Measurements from ENCODE around the gene ERFE. TPM values are rescaled to one million over a fixed set of nuclear protein-coding genes. Genes with fewer than 3 reads are reported as not detected.

Gene ERFE
- total RNA-seq, 1 experiment from 2014 or later = 24.6 TPM

GRCh38 chr2:238123218-238123971 lies 35.4 kb upstream of the ERFE start:
- peaks cover 4% of the 10 kb centered on the region for H3K9me3 ChIP-seq
- H3K27me3 ChIP-seq = no peaks in the 10 kb centered on the region
- H3K36me3 ChIP-seq = no peaks in the 10 kb centered on the region
- DNase-seq = no peak
- no peak overlapping the region for H3K4me3 ChIP-seq

GRCh38 chr2:238123991-238124470 lies 34.7 kb upstream of the ERFE start:
- Histone ChIP-seq H3K9me3 (peaks cover 4% of the 10 kb centered on the region), H3K4me3 (no peak overlapping the region), H3K27me3 (no peaks in the 10 kb centered on the region), H3K36me3 (no peaks in the 10 kb centered on the region)
- DNase-seq = no peak

GRCh38 chr2:238124488-238125126 lies 34.2 kb upstream of the ERFE start:
- DNase-seq = no peak
- Histone ChIP-seq H3K4me3 (no peak overlapping the region), H3K9me3 (peaks cover 4% of the 10 kb centered on the region), H3K36me3 (no peaks in the 10 kb centered on the region), H3K27me3 (no peaks in the 10 kb centered on the region)

- Histone ChIP-seq H3K4me3 (no peak overlapping the region), H3K27me3 (no peaks in the 10 kb centered on the region), H3K9me3 (peaks cover 4% of the 10 kb centered on the region), H3K36me3 (no peaks in the 10 kb centered on the region)
- no peak for DNase-seq
These were observed 33.5 kb upstream of the ERFE start for GRCh38 chr2:238125127-238125885.

- no peak for DNase-seq
- Histone ChIP-seq H3K36me3 (no peaks in the 10 kb centered on the region), H3K27me3 (no peaks in the 10 kb centered on the region), H3K9me3 (peaks cover 4% of the 10 kb centered on the region), H3K4me3 (no peak overlapping the region)
These were observed 32.4 kb upstream of the ERFE start for GRCh38 chr2:238126338-238126737.

GRCh38 chr2:238126775-238127164 lies 32.0 kb upstream of the ERFE start:
- no peak overlapping the region for H3K4me3 ChIP-seq
- H3K9me3 ChIP-seq = peaks cover 4% of the 10 kb centered on the region
- DNase-seq = no peak
- H3K36me3 ChIP-seq = no peaks in the 10 kb centered on the region
- no peaks in the 10 kb centered on the region for H3K27me3 ChIP-seq

GRCh38 chr2:238127165-238128060 lies 31.4 kb upstream of the ERFE start:
- no peak for DNase-seq
- H3K36me3 ChIP-seq = no peaks in the 10 kb centered on the region
- peaks cover 4% of the 10 kb centered on the region for H3K9me3 ChIP-seq
- no peak overlapping the region for H3K4me3 ChIP-seq
- H3K27me3 ChIP-seq = no peaks in the 10 kb centered on the region

- Histone ChIP-seq H3K36me3 (no peaks in the 10 kb centered on the region), H3K9me3 (peaks cover 4% of the 10 kb centered on the region), H3K4me3 (no peak overlapping the region), H3K27me3 (no peaks in the 10 kb centered on the region)
- DNase-seq = no peak
These were observed 30.7 kb upstream of the ERFE start for GRCh38 chr2:238128061-238128440.

GRCh38 chr2:238128534-238129001 lies 30.2 kb upstream of the ERFE start:
- no peaks in the 10 kb centered on the region for H3K36me3 ChIP-seq
- peaks cover 4% of the 10 kb centered on the region for H3K9me3 ChIP-seq
- H3K4me3 ChIP-seq = no peak overlapping the region
- no peak for DNase-seq
- no peaks in the 10 kb centered on the region for H3K27me3 ChIP-seq

GRCh38 chr2:238129166-238130010 lies 29.4 kb upstream of the ERFE start:
- H3K36me3 ChIP-seq = no peaks in the 10 kb centered on the region
- no peaks in the 10 kb centered on the region for H3K27me3 ChIP-seq
- no peak overlapping the region for H3K4me3 ChIP-seq
- H3K9me3 ChIP-seq = peaks cover 4% of the 10 kb centered on the region
- DNase-seq = no peak

- H3K9me3 ChIP-seq = peaks cover 4% of the 10 kb centered on the region
- no peaks in the 10 kb centered on the region for H3K36me3 ChIP-seq
- DNase-seq = no peak
- no peaks in the 10 kb centered on the region for H3K27me3 ChIP-seq
- no peak overlapping the region for H3K4me3 ChIP-seq
These were observed 28.6 kb upstream of the ERFE start for GRCh38 chr2:238130111-238130695.

- no peak overlapping the region for H3K4me3 ChIP-seq
- no peak for DNase-seq
These were observed 27.8 kb upstream of the ERFE start for GRCh38 chr2:238130696-238131628.

GRCh38 chr2:238131761-238132462 lies 26.9 kb upstream of the ERFE start:
- H3K36me3 ChIP-seq = no peaks in the 10 kb centered on the region

More at GRCh38 chr2:238130696-238131628, 27.8 kb upstream of the ERFE start:
- Histone ChIP-seq H3K27me3 (no peaks in the 10 kb centered on the region), H3K36me3 (no peaks in the 10 kb centered on the region), H3K9me3 (peaks cover 4% of the 10 kb centered on the region)

More at GRCh38 chr2:238131761-238132462, 26.9 kb upstream of the ERFE start:
- Histone ChIP-seq H3K27me3 (no peaks in the 10 kb centered on the region), H3K4me3 (no peak overlapping the region), H3K9me3 (no peaks in the 10 kb centered on the region)
- no peak for DNase-seq

Data from MG63 (cell line).